ENCODE results near the gene GHR.

GHR gene

DNA sequence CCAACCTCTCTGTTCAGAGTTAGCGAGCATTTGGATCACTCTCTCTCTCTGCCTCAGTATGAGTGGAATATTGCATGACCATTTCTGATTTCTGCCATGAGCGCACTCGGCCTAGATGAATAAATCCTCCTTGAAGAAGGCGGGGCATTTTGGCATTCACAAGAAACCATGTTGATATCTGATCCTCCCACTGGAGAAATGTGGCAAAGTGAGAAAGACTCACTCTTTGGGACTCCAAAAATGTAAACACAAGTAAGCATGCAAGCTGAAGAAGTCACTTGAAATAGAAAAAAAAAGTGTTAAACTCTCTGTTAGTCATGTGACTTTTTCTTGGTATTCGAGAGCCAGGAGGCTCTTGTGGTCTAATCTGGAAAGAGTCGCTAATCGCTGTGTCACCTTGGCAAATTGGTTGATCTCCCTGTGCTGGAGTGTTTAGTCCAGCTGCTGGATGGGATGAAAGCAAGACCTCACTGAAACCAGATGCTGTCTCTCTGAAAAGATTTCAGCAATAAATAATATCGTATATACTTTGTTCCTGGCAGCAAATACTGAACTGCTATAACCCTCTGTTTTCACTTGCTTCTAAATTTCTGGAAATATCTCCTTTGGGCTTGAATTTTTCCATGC is 95.5 kb downstream of the GHR start:
- FAIRE-seq = no peak

- no peak for FAIRE-seq
Observed at GRCh38 chr5:42520203-42520602, 97.0 kb downstream of the GHR start.

- no peak for FAIRE-seq
Observed at GRCh38 chr5:42520957-42521356, 97.7 kb downstream of the GHR start.

GRCh38 chr5:42521406-42521805 is 98.2 kb downstream of the GHR start:
- FAIRE-seq = no peak

- FAIRE-seq = no peak
Observed at GRCh38 chr5:42522783-42523182, 99.5 kb downstream of the GHR start.

DNA sequence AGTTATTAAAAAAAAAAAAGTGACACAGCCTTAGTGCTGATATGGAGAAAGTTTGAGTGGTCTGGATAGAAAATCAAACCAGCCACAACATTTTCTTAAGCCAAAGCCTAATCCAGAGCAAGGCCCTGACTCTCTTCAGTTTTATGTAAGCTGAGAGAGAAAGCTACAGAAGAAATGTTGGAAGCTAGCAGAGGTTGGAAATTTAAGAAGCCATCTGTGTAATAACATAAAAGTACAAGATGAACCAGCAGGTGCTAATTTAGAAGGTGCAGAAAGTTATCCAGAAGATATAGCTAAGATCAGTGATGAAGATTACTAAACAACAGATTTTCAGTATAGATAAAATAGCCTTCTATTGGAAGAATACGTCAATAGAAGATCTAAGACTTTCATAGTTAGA is 102.9 kb downstream of the GHR start:
- FAIRE-seq = no peak

DNA sequence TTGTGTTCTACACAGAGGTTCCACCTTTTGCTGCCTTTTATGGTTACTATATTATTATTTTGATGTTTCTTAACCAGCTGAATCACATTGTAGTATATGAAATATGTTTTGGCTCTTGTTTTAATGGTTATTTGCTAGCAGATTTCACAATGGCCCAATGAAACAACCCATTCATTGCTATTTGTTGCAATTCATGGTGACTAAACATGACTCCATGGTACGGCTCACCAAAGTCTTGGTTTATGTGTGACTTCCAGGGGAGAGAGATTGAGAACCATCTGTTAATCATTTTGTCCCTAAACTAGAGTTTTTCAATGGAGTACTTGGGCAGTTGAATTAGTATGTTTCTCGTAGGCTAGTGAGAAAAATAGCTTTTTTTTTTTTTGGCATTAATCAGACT is 108.4 kb downstream of the GHR start:
- no peak for FAIRE-seq

DNA sequence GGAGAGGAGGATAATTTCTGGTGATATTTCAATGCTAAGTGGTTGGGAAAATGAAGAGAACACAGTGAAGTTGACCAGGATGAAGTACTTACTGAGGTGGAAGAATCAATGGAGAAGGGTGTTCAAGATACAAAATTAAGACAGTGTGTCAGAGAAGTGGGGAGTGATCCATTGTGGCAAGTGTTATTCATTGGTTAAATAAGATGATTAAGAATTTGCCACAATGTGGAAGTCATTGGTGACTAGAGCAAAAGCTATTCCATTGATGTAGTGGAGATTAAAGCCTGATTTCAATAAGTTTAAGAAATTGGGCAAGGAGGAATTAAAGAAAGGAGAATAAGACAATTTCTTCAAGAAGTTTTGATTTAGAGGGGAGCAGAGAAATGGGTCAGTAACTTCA is 118.9 kb downstream of the GHR start:
- FAIRE-seq = no peak

DNA sequence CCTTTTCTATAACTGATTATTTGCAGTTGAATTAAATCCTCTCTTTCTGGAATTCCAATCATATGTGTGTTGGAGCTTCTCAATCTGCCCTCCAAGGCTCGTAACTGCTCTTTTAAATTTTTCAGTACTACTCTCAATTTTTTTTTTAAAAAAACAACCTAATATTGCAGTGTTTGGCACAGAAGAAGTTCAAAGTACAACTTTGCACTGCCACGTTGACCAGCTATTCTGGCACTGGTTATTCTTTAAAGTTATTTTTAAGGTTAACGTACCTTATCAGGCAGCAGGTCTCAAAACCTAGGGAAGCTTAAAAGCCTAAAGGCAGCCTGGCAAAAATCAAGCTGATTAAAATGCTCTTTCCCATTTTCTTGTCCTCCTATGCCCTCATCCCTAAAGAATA is 120.5 kb downstream of the GHR start:
- no peak for FAIRE-seq

GRCh38 chr5:42545038-42545437 is 121.8 kb downstream of the GHR start:
- FAIRE-seq = no peak

DNA sequence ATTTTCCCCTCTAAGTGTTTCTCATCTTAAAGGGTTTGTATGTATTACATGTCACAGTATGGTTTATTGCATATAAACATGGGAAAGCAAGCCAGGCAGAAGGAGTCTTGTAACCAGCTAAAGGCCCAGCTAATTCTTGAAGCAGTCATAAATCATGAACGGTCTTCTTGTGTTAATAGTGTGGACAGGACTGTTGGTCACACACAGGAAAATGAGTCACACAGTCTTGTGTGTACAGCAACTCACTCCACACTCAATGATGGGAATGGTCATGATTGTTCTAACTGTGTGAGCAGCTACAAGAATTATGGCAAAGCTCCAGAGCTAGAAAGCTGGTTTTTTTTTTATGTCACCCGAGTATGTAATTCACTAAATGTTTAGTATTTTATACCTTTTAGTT is 123.9 kb downstream of the GHR start:
- FAIRE-seq = no peak

GRCh38 chr5:42547894-42548293 is 124.7 kb downstream of the GHR start:
- FAIRE-seq = no peak

GRCh38 chr5:42552597-42552996 is 129.4 kb downstream of the GHR start:
- no peak for FAIRE-seq

DNA sequence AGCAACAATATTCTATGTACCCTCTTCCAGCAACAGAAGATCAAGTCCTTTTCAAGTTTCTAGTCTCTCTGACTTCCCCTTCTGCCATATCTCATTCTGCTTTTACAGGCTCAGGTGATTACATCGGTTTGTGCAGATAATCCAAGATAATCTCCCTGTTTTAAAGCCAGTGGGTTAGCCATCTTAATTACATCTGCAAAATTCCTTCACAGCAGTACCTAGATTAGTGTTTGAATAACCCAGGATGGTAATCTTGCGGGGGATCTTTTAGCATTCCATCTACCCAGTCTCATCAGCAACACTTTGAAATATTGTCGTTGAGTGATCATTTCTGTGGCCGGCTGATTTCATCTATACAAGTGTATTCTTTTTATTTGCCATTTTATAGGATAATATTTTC is 130.2 kb downstream of the GHR start:
- FAIRE-seq = no peak

- FAIRE-seq = no peak
Observed at GRCh38 chr5:42555010-42555409, 131.8 kb downstream of the GHR start.

GRCh38 chr5:42555797-42556196 is 132.6 kb downstream of the GHR start:
- no peak for FAIRE-seq

- no peak for FAIRE-seq
Observed at GRCh38 chr5:42557689-42558088, 134.4 kb downstream of the GHR start.

- no peak for FAIRE-seq
Observed at GRCh38 chr5:42561656-42562055, 138.4 kb downstream of the GHR start.

- FAIRE-seq = no peak
Observed at GRCh38 chr5:42564689-42565356, 141.6 kb downstream of the GHR start.

- FAIRE-seq = no peak
Observed at GRCh38 chr5:42566652-42567295, 143.5 kb downstream of the GHR start.

GRCh38 chr5:42569325-42569724 is 146.1 kb downstream of the GHR start:
- no peak for FAIRE-seq

- no peak for FAIRE-seq
Observed at GRCh38 chr5:42569953-42570548, 146.8 kb downstream of the GHR start.

DNA sequence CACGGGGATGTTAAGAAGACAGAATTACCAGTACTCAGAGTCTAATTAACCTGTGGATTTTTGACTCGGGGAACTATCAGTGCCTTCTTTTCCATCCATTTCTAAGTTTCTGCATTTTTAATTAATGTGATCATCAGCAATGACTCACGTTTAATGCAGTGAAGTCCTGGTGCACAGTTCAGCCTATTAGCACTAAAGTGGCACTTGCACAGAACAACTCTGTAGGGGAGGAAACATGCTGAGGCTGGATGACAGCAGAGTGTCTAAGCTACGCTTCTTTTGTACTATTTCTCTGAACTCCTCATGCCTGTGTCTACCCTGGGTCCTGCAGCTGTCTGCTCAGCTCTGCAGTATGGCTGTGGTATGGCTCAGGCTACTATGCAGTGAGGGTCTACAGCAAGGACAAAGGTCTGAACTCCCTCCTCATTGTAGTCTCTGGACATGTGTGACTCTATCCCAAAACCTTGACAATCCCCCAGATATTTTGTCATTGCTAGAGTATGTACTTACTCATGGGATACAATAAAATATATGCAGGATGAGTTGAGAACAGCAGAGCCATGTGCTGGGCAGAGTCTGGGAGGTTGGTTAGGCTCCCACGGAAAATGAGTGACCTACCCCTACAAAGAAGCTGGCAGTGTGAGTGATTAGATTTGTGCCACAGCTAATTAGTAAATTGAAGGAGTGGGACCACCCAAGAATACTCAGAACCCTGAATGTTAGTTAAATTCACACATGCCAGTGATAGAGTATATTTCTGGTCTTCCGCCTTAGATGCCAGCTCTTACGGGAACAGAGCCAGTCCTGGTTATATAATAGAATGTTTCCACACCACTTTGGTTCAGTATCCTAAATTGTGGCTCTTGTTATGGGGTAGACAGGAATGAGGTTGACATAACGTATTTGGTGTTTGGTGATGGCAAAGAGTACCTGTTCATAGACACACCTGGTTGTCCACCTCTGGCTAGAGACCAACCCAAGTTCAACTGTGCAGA is 148.0 kb downstream of the GHR start:
- FAIRE-seq = no peak
